HG03095 (cell line): ENCODE measurements around the gene CTRL.
"Not testable (repeated sequence)": the region's sequence is repeated elsewhere in the genome, so short reads cannot be mapped to it uniquely, and the experiment has no call there.

Experiments
- ATAC-seq: cut with Tn5 transposase; IDR thresholded peaks from one replicate; pipeline ENCODE4 v1.9.1; 2021; ENCODE audit warnings: moderate library complexity; ENCODE audit not compliant: unreplicated experiment

CTRL gene

GRCh38 chr16:67924140-67924906 is 7.3 kb downstream of the CTRL start:
- no peak for ATAC-seq

DNA sequence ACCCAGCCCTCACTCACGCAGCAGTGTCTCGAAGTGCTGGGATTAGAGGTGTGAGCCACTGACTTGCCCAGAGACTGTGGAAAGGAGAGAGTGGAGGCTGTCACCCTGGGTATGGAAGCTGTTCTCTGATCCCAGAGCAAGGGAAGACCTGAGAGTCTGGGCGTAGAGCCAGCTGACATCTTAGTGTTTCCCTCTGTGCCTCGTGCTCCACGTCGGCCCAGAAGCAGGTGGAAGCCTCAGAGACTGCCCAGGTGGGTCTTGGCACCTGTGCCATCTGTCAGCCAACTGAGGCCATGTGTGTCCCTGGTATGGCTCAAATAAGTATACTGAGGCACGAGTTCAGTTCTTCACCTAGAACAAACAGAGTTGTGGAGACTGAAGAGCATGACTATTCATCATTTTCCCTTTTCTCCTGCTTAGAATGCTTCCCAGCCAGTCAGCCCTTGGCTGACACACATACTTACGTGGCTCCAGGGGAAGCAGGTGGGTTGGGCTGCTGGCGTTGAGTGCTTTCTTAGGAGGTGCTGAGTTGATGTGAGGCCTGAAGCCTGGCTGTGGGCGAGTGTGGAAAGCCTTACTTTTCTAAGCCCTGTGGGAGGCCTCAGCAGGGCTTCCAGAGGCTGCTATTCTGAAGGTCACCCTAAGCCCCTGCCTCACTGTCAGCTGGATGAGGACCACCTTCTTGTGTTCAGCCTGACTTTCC is 8.1 kb downstream of the CTRL start:
- ATAC-seq, result no peak

- ATAC-seq, result no peak
Observed at GRCh38 chr16:67922740-67923139, 8.9 kb downstream of the CTRL start.

GRCh38 chr16:67922221-67922620 is 9.4 kb downstream of the CTRL start:
- no peak for ATAC-seq

DNA sequence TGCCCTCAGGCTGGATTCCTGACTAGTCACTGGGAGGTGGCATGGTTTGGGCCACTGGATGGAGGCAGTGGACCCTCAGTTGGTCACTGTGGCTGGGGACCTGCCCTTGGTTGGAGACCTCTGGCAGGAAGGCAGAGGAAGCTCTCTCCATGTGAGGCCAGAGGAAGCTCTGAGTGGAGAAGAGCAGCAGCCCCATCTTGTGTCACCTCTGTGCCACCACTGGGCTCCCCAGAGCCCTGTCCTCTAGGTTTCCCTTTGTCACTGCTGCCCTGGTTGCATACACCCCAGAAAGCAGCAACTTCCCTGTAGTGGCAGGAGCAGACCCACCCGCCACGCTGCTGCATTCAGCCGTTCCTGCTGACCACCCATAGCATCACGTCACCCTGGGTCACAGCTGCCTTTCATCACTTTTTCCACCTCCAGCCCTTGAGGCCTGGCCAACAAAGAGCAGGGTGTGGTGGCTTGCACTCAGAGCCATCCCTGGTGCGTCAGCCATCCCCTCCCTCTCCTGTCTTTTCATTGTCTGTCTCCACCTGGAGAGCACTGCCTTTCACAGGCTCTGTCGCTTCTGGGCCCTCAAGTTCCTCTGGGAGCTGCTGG is 11.9 kb downstream of the CTRL start:
- ATAC-seq, result no peak

DNA sequence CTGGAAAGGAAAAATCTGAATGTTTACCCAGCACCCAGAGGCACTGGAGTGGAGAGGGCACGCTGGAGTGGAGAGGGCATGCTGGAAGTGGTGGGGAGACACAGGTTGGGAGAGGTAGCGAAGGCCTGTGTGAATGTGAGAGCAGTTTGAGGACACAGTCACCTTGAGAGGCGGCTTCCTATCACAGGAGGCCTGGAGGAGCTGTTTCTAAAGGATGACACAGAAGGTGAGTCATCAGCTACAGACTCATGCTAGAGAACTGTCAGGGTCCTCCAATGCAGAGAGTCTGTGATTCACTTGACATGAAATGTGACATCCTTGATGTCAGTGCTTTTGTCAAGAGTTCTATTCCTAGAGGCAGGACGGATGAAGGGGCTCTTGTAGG is 13.8 kb downstream of the CTRL start:
- ATAC-seq, result no peak

GRCh38 chr16:67917140-67917851 is 14.4 kb downstream of the CTRL start:
- ATAC-seq, result no peak

DNA sequence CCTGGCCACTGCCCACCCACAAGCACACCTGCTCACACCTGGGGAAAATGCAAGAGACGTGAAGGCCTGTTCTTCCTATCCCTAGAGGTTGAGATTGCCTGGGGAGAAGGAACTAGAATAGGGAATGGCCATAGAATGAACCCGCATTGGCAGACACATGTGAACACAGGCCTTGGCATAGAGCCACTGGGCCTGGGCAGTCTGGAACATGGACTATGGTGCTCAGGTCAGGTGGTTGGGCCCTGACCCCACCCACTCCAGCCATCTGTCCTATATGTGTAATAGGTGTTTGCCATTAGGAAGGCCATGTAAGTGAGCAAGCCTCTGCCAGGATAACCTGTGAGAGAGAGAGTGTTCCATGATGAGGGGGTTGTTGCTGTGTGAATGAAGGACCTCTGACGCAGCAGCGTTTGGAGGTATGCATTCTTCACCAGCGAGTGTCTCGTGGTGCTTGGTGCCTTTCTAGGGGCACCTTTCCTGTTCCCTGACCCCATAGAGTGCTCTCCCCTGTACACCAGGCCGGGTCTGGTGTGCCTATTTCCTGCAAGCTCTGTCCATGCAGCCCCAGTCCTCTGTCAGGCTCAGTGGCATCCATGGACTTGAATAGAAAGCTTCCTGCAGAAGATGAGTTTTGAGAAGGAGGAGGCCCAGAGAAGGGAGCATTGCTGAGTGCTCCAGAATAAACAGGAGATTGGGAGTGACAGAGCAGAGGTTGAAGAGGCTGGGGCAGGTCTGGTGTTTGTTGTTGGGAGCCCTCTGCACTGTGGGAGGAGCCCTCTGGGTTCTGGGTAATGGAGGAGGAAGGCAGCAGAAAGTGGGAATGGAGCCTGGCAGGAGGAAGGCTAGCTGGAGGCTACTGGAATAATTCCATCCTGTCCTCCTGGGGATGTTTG is 15.6 kb downstream of the CTRL start:
- ATAC-seq, result no peak

GRCh38 chr16:67915496-67915769 is 16.2 kb downstream of the CTRL start:
- ATAC-seq, result not testable (repeated sequence)

DNA sequence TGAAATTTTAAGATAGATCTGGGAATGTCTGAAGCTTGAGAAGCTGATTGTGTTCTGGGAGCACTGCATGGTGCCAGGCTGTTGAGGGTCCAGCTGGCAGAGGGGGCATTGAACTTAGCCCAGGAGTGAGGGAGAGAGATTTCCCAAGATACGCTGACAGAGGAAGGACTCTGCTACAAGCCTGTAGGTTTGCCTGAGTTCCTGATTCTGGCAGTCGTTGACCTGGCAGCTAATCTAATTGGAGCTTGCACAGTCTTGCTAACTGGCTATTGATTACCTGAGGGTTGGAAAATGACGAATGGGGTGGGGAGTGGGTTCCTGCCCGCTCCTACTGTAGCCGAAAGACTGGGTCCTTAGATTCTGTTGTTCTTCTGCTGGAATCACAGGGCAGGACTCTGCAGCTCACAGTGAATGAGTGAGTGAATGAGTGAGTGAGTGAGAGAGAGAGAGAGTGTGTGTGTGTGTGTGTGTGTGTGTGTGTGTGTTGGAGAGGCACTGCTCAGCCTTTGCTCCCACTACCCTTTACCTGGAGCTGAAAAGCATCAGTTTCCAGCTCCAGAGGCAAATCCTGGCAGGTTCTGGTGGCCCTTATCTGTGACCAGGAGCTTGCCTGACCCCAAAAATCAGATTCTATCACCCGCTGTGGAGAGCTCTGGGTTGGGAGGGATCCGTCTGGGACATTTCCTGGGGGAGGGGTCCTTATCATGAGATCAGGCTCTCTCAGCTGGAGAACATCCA is 16.7 kb downstream of the CTRL start:
- ATAC-seq, result no peak

- ATAC-seq, result no peak
Observed at GRCh38 chr16:67910158-67910557, 21.5 kb downstream of the CTRL start.

DNA sequence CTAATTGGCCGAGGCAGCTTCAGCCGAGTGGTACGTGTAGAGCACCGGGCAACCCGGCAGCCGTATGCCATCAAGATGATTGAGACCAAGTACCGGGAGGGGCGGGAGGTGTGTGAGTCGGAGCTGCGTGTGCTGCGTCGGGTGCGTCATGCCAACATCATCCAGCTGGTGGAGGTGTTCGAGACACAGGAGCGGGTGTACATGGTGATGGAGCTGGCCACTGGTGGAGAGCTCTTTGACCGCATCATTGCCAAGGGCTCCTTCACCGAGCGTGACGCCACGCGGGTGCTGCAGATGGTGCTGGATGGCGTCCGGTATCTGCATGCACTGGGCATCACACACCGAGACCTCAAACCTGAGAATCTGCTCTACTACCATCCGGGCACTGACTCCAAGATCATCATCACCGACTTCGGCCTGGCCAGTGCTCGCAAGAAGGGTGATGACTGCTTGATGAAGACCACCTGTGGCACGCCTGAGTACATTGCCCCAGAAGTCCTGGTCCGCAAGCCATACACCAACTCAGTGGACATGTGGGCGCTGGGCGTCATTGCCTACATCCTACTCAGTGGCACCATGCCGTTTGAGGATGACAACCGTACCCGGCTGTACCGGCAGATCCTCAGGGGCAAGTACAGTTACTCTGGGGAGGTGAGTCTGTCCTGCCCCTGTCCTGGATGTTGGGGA is 22.5 kb downstream of the CTRL start:
- ATAC-seq, result no peak

GRCh38 chr16:67907397-67908180 is 24.1 kb downstream of the CTRL start:
- ATAC-seq, result no peak

GRCh38 chr16:67902831-67903230 is 28.8 kb downstream of the CTRL start:
- no peak for ATAC-seq

GRCh38 chr16:67901734-67902133 is 29.9 kb downstream of the CTRL start:
- no peak for ATAC-seq

DNA sequence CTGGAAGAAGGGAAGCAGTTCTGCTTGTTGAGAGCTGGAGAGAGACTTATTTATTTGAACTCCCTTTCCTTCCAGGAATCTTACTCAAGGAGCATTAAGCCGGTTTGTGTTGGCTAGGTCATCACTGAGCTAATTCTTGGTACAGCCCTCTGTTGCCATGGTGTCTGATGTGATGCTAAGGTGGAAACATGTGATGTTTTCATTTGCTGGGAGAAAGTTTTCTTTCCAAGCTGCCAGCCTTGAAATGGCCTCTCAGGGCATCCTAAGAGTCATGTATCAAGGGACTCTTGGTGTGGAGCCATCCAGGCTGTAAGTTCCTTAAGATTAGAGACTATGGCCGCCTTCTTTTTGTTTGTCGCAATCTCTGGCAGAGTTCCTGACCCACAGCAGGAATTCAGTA is 34.4 kb downstream of the CTRL start:
- no peak for ATAC-seq

DNA sequence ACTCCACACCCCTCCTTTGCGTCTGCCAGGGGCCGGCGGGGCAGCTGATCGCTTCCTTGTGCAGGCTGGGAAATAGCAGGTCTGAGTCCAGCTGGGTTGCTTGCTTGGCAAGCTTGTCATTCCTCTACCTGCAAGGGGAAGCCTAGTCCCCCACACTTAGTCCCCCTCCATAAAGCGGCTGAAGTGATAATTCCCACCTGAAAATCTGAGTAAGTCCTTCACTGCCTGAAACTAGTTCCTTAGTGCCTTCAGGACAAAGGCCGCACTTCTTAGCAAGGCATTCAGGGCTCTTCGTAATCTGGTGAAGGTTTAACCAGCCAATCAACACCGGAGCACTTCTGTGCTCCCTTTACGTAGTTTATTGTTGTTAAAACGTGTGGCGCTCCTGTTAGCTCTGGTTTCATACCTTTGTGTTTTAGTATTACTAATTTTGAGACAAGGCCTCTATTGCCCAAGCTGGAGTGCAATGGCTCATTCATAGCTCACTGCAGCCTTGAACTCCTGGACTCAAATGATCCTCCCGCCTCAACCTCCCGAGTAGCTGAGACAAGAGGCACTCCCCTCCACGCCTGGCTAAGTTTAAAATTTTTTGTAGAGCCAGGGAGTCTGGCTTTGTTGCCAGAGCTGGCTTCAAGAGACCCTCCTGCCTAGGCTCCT is 37.8 kb downstream of the CTRL start:
- ATAC-seq, result peak; percentile 5
